ENCODE measurements around the gene MISFA.

DNA sequence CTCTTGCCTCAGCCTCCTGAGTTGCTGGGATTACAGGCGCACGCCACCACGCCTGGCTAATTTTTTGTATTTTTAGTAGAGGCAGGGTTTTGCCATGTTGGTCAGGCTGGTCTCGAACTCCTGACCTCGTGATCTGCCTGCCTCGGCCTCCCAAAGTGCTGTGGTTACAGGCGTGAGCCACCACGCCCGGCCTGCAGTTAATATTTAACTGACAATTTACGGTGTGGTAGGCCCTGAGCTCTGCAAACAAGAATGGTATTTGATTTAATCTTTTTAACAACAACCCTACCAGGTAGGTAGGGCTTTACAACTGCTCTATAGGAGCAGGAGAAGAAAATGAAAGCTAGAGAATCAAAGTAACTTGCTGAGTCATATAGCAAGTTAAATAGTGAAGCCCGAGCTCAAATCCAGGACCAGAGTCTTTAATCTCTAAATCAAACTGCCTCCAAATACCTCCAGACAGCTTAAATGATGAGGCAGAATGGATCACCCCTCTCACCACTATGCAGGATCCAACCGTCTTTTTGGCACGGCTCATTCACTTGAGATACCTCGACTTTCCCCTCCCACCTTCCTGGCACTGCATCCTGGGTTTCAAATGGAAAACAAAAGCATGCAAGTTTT, 20.5 kb upstream of the MISFA start:
- no peak for TF ChIP-seq EZH2phosphoT487 (IDR thresholded peaks at IDR 0.05; ENCODE audit: borderline replicate concordance, low read length)
- TF ChIP-seq, protein P1, sequence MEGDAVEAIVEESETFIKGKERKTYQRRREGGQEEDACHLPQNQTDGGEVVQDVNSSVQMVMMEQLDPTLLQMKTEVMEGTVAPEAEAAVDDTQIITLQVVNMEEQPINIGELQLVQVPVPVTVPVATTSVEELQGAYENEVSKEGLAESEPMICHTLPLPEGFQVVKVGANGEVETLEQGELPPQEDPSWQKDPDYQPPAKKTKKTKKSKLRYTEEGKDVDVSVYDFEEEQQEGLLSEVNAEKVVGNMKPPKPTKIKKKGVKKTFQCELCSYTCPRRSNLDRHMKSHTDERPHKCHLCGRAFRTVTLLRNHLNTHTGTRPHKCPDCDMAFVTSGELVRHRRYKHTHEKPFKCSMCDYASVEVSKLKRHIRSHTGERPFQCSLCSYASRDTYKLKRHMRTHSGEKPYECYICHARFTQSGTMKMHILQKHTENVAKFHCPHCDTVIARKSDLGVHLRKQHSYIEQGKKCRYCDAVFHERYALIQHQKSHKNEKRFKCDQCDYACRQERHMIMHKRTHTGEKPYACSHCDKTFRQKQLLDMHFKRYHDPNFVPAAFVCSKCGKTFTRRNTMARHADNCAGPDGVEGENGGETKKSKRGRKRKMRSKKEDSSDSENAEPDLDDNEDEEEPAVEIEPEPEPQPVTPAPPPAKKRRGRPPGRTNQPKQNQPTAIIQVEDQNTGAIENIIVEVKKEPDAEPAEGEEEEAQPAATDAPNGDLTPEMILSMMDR (IDR thresholded peaks at IDR 0.05; ENCODE audit: low read depth, low read length, poor library complexity, severe bottlenecking), result no peak
